ENCODE results near the gene PCDH8.

PCDH8 gene

DNA sequence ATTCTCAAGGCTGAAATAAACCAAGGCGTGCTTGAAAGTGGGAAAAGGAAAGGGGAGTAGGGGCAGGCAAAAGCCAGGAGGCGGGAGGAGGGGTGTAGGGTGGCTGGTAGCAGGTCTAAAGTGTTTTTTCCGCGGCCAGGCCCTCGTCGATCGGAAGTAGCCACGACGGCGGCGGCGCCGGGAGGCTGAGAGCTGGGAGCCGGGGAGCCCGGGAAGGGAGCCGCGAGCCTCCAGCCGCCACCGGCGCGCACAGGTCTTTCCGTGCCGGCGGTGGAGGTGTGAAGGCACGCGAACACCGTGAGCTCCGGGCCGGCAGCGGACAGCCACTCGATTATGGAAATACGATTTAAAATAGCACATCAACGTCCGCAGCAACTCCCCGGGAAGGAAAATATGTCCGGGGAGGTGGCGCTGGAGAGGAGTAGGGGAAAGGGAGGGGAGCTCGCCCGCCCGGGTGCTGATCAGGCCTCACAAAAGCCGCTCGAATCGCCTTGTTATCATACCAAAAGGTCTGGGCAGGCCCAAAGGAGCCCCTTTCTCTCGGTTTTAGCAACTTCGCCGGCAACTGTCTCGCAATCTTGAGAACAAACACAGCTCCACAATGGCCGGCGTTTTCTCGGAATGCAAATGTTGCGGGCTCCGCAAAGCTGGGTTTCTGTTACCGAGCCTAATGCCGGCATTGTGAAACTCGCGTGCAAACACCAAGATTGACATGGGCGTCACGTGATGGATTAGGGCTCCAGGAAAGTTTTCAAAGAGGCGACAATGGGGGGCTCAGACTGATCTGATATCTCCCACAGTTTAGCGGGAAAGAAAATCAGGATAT lies 2.9 kb upstream of the PCDH8 start:
- DNase-seq (ENCODE audit: low spot score) = peak; percentile 5

GRCh38 chr13:52850396-52851136 lies 2.1 kb upstream of the PCDH8 start:
- peak; percentile 58 for DNase-seq (ENCODE audit: low spot score)

DNA sequence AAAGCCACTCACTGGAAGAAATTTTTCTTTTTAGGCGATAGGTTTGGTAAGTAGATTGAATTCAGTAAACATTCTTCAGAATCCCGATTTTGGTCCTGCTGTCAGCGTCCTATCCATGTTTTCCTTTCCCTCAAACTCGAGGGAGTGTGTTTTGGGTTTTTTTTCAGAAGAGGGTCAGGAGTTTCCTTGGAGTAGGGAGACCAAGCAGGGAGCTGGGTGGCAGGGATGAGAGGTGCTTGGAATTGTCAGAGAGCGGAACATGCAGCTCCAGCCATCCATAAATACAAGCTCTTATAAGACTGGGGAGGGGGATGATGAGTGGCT lies 1.6 kb upstream of the PCDH8 start:
- no peak for DNase-seq (ENCODE audit: low spot score)

DNA sequence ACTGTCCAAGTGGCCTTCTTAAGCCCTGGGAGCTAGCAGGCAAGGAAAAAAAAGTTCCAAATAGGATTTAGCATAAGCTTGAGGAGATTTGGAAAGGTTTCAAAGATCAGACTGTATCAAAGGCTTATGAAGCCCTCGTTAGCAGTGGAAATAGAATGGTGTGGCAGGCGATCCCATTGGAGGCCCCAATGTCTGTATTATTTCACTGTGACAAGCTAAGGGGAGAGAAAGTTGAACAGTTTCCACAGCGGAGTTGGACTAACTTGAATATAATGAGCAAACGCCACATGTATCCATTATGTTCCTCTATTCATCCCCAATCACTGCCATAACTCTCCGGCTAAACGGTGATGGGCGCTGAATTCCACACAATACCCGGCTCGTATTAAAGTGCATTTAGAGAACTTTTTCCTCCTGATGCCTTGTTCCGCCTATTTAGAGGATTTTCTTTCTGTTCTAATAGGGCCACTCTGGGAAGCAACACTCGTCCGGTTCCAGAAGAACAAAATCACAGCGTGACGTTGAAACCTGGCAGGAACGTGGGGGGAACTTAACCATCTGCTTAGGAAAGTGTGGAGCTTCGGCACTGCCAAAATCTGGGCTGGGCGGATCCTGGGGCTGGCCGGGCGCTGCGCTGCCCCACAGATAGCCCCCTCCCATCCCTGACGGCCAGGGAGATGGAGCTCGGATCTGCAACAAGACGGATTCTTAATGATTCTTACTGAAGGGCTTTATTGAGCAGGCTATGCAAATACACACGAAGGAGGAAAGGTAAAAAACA lies 1.0 kb upstream of the PCDH8 start:
- DNase-seq (ENCODE audit: low spot score) = no peak

DNA sequence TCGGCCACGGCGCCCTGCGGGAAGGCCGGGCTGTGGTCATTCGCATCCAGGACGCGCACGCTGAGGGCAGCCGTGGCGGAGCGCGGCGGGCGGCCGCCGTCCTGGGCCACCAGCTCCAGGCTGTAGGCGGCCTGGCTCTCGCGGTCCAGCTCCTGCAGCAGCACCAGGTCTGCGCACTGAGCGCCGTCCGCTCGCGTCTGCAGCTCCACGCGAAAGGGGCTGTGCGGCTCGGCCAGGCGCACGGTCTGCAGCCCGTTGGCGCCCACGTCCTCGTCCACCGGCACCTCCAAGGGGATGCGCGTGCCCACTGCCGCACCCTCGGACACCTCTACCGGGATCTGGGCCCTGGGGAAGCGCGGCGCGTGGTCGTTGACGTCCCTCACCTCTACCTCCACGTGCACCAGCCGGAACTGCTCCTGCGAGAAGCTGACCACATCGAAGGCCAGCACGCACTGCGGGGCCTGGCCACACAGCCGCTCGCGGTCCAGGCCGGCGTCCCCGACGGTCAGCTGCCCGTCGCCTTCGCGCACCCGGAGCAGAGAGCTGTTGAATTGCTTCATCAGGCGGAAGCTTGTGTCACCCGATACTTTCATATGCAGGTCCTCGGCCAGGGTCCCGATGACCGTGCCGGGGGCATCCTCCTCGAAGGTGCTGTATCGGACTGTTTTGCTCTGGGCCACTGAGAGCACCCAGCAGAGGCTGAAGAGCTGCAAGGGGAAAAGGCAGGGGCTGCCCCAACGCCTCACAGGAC lies 583 bp downstream of the PCDH8 start:
- no peak for DNase-seq (ENCODE audit: low spot score)

DNA sequence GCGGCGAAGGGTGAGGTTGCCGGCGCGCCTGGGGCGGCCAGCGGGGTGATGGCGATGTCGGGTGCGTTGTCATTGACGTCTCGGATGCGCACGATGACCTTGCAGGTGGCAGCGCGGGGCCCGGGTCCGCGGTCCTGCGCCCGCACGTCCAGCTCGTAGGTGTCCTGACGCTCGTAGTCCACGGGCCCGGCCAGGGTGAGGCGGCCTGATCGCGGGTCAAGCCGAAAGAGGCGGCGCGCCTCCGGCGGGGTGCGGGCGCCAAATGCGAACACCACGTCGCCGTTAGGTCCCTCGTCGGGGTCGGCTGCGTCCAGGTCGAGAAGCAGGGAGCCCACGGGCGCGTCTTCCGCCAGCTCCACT lies 1.1 kb downstream of the PCDH8 start:
- DNase-seq (ENCODE audit: low spot score) = no peak

DNA sequence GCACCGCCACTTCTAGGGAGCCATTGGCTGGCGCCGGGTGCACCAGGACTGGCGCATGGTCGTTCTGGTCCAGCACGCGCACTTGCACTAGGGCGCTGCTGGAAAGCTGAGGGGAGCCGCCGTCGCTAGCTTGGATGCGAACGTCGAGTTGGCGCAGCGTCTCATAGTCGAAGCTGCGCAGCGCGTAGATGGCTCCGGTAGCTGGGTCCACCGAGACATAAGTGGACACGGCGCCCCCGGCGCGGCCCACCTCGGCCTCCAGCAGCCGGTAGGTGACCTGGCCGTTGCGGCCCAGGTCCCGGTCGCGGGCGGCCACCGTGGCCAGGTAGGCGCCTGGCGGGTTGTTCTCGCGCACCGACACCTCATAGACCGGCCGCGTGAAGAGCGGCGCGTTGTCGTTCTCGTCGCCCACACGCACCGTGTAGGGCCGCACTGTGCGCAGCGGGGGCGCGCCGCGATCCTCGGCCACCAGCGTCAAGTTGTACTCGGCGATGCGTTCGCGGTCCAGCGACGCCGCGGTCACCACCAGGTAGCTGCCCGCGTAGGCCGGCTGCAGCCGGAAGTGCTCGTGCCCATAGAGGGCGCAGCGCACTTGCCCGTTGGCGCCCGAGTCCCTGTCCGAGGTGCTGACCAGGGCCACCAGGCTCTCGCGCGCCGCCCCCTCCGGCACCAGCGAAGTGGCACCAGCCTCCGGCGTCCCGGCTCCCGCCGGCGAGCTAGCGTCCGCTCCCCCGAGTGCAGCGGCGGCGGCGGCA lies 1.7 kb downstream of the PCDH8 start:
- peak; percentile 43 for DNase-seq (ENCODE audit: low spot score)

DNA sequence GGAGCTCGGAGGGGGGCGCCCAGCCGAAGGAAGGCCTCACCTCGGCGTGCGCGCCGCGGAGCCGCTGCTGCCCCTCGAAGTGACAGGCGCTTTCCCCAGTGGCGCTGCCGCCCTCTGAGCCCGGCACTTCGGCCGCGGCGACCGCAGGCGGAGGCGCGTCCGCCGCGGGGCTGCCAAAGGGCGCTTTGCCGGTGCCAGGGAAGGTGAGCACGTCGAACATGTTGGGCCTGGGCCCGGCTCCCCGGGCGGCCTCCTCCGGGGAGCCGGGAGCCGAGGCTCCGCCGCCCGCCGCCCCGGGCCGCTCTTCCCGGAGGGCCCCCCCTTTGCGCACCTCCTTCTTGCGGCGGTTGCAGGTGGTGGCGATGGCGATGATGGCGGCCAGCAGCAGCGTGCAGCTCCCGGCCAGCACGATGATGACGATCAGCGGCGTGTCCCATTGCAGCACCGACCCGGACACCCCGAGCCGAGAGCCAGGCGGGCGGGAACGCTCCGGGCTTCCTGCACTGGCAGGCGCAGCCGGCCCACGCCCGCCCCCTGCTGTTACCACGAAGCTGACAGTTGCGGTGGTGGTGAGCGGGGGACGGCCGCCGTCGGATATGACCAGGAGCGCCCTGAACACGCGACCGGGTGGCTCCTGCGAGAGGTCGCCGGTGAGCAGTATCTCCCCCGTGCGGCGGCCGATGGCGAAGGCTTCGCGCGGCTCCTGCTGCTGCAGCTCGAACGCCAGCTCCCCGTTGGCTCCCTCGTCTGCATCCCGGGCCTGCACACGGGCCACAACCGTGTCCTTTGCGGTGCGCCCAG lies 2.5 kb downstream of the PCDH8 start:
- DNase-seq (ENCODE audit: low spot score) = peak; percentile 26

- no peak for DNase-seq (ENCODE audit: low spot score)
These were observed 3.1 kb downstream of the PCDH8 start for GRCh38 chr13:52845334-52845761.

DNA sequence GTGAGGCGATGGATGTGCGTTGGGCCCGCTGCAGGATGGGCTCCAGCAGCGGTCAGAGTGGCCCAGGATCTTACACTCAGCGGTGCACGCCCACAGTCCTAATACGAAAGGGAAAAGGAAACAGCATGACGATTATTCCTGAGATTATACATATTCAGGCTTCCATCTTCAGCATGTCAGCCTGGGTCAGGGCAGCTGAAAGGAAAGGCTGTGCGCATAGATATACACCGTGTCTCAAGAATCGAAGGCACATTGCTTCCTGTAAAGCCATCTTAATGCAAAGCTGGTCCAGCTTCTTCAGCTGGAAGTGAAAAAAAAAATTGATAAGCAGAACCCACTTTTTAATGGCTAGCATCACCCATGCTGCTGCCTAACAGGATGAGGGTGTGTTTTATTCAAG lies 3.6 kb downstream of the PCDH8 start:
- DNase-seq (ENCODE audit: low spot score) = no peak

DNA sequence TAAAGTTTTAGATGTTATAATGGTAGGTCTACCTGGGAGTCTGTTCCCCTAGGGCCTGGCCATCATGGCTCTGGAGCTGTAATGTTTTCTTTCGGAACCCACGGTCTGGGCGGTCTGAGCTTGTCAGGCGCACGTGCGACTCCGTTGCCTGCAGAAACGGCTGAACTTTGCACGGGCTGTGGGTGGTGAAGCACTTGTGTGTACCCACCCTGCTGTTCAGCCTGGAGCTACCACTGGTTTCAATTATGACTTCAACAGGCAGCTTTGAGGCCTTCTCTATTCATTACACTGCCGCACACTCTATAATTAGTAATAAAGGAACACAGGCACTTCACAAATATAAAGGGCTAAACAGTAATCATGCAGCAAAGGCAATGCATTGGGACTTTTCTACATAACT lies 6.0 kb downstream of the PCDH8 start:
- no peak for DNase-seq (ENCODE audit: low spot score)

- DNase-seq (ENCODE audit: low spot score) = no peak
These were observed 8.4 kb downstream of the PCDH8 start for GRCh38 chr13:52840066-52840465.

GRCh38 chr13:52838433-52839107 lies 9.9 kb downstream of the PCDH8 start:
- no peak for DNase-seq (ENCODE audit: low spot score)

GRCh38 chr13:52837850-52838249 lies 10.6 kb downstream of the PCDH8 start:
- no peak for DNase-seq (ENCODE audit: low spot score)

DNA sequence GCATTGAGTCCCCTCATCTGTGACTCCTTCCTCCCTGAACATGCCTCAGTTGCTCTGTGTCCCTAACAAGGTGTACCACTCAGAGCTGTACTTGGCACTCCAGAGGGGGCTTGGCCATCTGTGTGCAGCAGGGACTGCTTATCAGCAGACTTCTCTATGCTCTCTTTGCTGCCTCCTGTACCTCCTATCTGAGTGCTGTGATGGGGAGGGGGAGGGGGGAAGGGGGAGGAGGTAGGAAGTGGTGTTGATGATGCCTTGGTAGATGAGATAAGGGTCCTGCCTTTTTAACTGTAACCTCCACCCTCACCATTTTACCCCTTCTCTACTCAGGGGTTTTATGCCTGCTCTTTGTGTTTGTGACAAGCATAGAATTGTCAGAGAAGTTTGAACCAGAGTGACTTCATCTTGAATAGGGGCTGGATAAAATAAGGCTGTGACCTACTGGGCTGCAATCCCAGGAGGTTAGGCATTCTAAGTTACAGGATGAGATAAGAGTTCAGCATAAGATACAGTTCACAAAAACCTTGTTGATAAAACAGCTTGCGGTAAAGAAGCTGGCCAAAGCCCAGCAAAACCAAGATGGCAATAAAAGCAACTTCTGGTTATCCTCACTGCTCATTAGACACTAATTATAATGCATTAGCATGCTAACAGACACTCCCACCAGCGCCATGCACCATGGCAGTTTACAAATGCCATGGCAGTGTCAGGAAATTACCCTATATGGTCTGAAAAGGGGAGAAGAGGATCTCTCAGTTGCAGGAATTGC lies 13.2 kb downstream of the PCDH8 start:
- no peak for DNase-seq (ENCODE audit: low spot score)

DNA sequence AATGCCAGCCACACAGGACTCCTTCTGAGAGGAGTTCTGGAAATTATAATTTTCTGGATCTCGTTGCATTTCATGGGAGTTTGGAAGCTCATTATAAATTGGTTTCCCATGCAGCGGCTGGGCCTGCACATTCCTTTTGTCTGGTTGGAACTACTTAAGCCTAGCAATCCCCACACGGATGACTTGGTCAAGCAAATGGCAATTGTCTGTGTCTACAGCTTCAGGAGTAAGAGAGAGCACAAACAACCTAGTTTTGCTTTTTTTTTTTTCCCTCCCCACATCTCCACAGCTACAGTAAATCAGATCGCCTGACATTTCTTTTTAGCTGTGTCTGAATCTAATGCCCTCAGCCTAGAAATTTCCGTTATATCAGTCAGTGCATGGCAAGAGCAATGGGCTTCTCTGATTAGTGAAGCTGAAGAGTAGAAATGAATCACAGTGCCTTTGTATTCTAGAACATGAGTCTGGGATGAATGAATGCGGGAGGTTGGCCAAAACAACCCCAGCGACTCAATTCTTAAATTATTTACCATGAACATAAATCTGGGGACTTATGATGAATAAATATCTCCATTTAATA lies 15.1 kb downstream of the PCDH8 start:
- DNase-seq (ENCODE audit: low spot score) = no peak

DNA sequence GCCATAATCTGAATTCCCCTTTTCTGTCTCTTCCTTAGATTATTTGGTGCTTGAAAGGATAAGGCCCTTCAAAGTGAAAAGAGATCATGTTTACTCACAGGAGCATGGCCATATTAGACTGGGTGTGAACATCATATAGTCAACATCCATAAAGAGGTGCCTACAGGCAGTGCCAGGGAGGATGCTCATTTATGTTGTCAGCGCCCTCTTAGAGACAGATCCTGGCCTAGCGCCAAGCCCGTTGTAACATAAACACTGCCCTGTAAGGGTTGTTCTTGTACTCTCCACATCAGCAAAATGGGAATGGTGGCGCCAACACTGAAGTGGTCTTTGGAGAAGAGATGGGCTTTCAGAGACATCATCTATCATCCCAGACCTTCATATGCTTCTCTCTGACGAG lies 16.1 kb downstream of the PCDH8 start:
- no peak for DNase-seq (ENCODE audit: low spot score)

DNA sequence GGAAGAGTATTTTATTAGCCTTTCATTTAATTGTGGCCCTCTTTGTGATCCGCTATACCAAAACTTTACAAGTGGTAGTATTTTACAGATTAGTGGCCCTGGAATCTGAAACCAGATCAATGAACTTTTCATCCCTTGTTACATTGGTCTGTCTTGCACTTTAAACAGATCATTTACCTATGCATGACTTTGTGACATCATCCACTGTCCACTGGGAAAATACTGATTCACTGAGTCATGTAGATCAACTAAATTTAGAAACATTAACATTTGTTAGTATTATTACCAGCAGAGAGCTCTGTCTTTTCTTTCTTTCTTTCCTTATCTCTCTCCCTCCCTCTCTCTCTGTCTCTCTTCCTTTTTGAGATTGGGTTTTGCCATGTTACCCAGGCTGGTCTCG lies 17.5 kb downstream of the PCDH8 start:
- no peak for DNase-seq (ENCODE audit: low spot score)

- no peak for DNase-seq (ENCODE audit: low spot score)
These were observed 20.6 kb downstream of the PCDH8 start for GRCh38 chr13:52827839-52828238.
